ENCODE data around the gene TIPIN.

Gene TIPIN

GRCh38 chr15:66287461-66288057, 68.9 kb downstream of the TIPIN start:
- CTCF ChIA-PET: interaction anchor here (0.6 to 1.8 kb wide), 3 partner anchors 36 to 211 kb away, joined by 3 to 7 read pairs (median 3); no protein-coding TSS in a partner anchor
- Mint-ChIP-seq H3K27me3 (peaks cover 8% of the 10 kb centered on the region), H3K4me3 (no peak overlapping the region), H3K4me1 (peaks cover 23% of the 10 kb centered on the region), H3K36me3 (no peaks in the 10 kb centered on the region), H3K9me3 (no peaks in the 10 kb centered on the region), H3K27ac (no peak overlapping the region)
- DNase-seq: no peak

Measured in activated naive CD4-positive, alpha-beta T cell treated with anti-CD3 and anti-CD28 coated beads, Interleukin-2, amount 10 ng/mL, durations not matched to agents 7 days and 5 days (primary cell).